HG03139 (cell line): ENCODE measurements around the gene POLD3.
"Not testable (repeated sequence)": the region's sequence is repeated elsewhere in the genome, so short reads cannot be mapped to it uniquely, and the experiment has no call there.

Experiments used
- ATAC-seq: cut with Tn5 transposase; IDR thresholded peaks from one replicate; pipeline ENCODE4 v1.9.1; 2021; ENCODE audit not compliant: unreplicated experiment

The POLD3 gene

GRCh38 chr11:74636630-74637184 is 44.3 kb downstream of the POLD3 start:
- ATAC-seq, result no peak

GRCh38 chr11:74637700-74638099 is 45.3 kb downstream of the POLD3 start:
- no peak for ATAC-seq

- no peak for ATAC-seq
These were observed 46.5 kb downstream of the POLD3 start for GRCh38 chr11:74638869-74639268.

- no peak for ATAC-seq
These were observed 47.2 kb downstream of the POLD3 start for GRCh38 chr11:74639533-74639932.

GRCh38 chr11:74641289-74641688 is 48.9 kb downstream of the POLD3 start:
- no peak for ATAC-seq

- no peak for ATAC-seq
These were observed 49.5 kb downstream of the POLD3 start for GRCh38 chr11:74641905-74642304.

- no peak for ATAC-seq
These were observed 50.5 kb downstream of the POLD3 start for GRCh38 chr11:74642912-74643311.

- ATAC-seq, result no peak
These were observed 51.7 kb downstream of the POLD3 start for GRCh38 chr11:74644081-74644480.

GRCh38 chr11:74646215-74646614 is 53.8 kb downstream of the POLD3 start:
- no peak for ATAC-seq

GRCh38 chr11:74646954-74647353 is 54.6 kb downstream of the POLD3 start:
- ATAC-seq, result no peak

GRCh38 chr11:74647404-74647803 is 55.0 kb downstream of the POLD3 start:
- no peak for ATAC-seq

- ATAC-seq, result no peak
These were observed 55.4 kb downstream of the POLD3 start for GRCh38 chr11:74647831-74648230.

GRCh38 chr11:74648894-74649293 is 56.5 kb downstream of the POLD3 start:
- ATAC-seq, result no peak

GRCh38 chr11:74650498-74650897 is 58.1 kb downstream of the POLD3 start:
- ATAC-seq, result no peak

- ATAC-seq, result no peak
These were observed 62.6 kb downstream of the POLD3 start for GRCh38 chr11:74654976-74655375.

- ATAC-seq, result not testable (repeated sequence)
These were observed 66.7 kb downstream of the POLD3 start for GRCh38 chr11:74659124-74659523.

- no peak for ATAC-seq
These were observed 70.2 kb downstream of the POLD3 start for GRCh38 chr11:74662487-74663103.

GRCh38 chr11:74663315-74663714 is 70.9 kb downstream of the POLD3 start:
- no peak for ATAC-seq

- ATAC-seq, result no peak
These were observed 77.1 kb downstream of the POLD3 start for GRCh38 chr11:74669211-74670160.

GRCh38 chr11:74670171-74670570 is 77.8 kb downstream of the POLD3 start:
- no peak for ATAC-seq

GRCh38 chr11:74671520-74672196 is 79.3 kb downstream of the POLD3 start:
- ATAC-seq, result no peak
